Breast epithelium (tissue), 3 donors: ENCODE data around the gene MLYCD.

Source experiments
- CTCF ChIP-seq, 3 donors: fragments of 450-650 bp; IDR thresholded peaks; one replicate each; pipeline ENCODE4 v1.5.1; 2016 to 2017; ENCODE audit warnings: antibody characterized with exemption in 3 of 3, mild to moderate bottlenecking in 3 of 3, moderate library complexity in 3 of 3
- POLR2A ChIP-seq: fragments of 450-650 bp; IDR thresholded peaks from one replicate; pipeline ENCODE4 v1.6.1; 2016; ENCODE audit warnings: antibody characterized with exemption, mild to moderate bottlenecking, moderate library complexity
- POLR2AphosphoS5 ChIP-seq, 3 donors: sonication (generic); formaldehyde crosslinking; IDR thresholded peaks; one replicate each; pipeline ENCODE4 v1.6.1; 2017; ENCODE audit warnings: antibody characterized with exemption in 3 of 3

GRCh38 chr16:83908798-83909197, 9.9 kb downstream of the MLYCD start:
- TF ChIP-seq CTCF (IDR thresholded peaks at IDR 0.05), result no peak
- no peak for TF ChIP-seq POLR2A
- TF ChIP-seq POLR2AphosphoS5 (IDR thresholded peaks at IDR 0.05), result no peak
